Right lobe of liver (tissue), 6 donors: ENCODE data around the gene TLX1. TPM values are rescaled to one million over a fixed set of nuclear protein-coding genes. Genes with fewer than 3 reads are reported as not detected.

Source experiments
- ATAC-seq, 4 donors: fragments of 200-7000 bp; cut with Tn5 transposase; one replicate each; pipeline ENCODE4 v1.9.1; 2020; ENCODE audit warnings: mild to moderate bottlenecking in 4 of 4, moderate library complexity in 4 of 4
- DNase-seq, 3 donors: peaks; one replicate each; pipeline ENCODE4 v3.0.0-alpha.2; 2020
- H3K27ac ChIP-seq, 3 donors: fragments of 200-600 bp; one replicate each; pipeline ENCODE4 v1.8.0; 2022
- H3K27me3 ChIP-seq, 2 donors: fragments of 200-600 bp; one replicate each; pipeline ENCODE4 v1.8.0; 2022
- H3K36me3 ChIP-seq, 4 donors: fragments of 200-600 bp; sonication (generic) in 1 of 4; one replicate each; pipeline versions ENCODE4 v1.5.1 to v1.8.0; 2017 to 2022; ENCODE audit warnings: control low read depth in 1 of 4
- H3K4me1 ChIP-seq, 4 donors: fragments of 200-600 bp; sonication (generic) in 1 of 4; one replicate each; pipeline versions ENCODE4 v1.5.1 to v1.8.0; 2017 to 2022; ENCODE audit warnings: control low read depth in 1 of 4
- H3K4me3 ChIP-seq, 3 donors: fragments of 200-600 bp; one replicate each; pipeline ENCODE4 v1.8.0; 2022
- H3K9me3 ChIP-seq, 4 donors: fragments of 200-600 bp; sonication (generic) in 1 of 4; one replicate each; pipeline versions ENCODE4 v1.5.1 to v1.8.0; 2017 to 2022; ENCODE audit warnings: control low read depth in 1 of 4
- CTCF ChIP-seq, 4 donors: fragments of 200-600 bp in 3 of 4; fragments of 450-650 bp in 1 of 4; IDR thresholded peaks; one replicate each; pipeline versions ENCODE4 v1.5.1 to v1.8.0; 2016 to 2022; ENCODE audit warnings: antibody characterized with exemption in 4 of 4, mild to moderate bottlenecking in 2 of 4
- POLR2A ChIP-seq: fragments of 450-650 bp; IDR thresholded peaks from one replicate; pipeline ENCODE4 v1.6.1; 2017; ENCODE audit warnings: antibody characterized with exemption, mild to moderate bottlenecking
- WGBS: methylation state at CpG from one replicate; pipeline ENCODE4 v1.1.6; 2018; ENCODE audit warnings: low coverage, low lambda C conversion rate; ENCODE audit not compliant: insufficient coverage; ENCODE audit errors: missing lambda C conversion rate; 5-methylcytosine and 5-hydroxymethylcytosine counted together
- intact Hi-C, 2 donors: fragments of 100-400 bp; cut with DNase I; formaldehyde crosslinking; loops; one replicate each; pipeline versions ENCODE4 v1.11.2 to v1.14.1; 2022
- total RNA-seq, 6 experiments: library from RNA; depleted of rRNA in 2 of 6; stranded (reverse); fragments of >200 nt in 2 of 6; fragmentation: NEBNext Ultra II Directional in 3 of 6; extraction: Animal tissue kit (Norgen Biotek cat#: 25700) in 3 of 6; gene quantifications; one replicate each; pipeline versions ENCODE4 v1.1.0 to v1.2.4, GENCODE V29; 2016 to 2023
- donor health status: DM: no; HTN: yes; CAD: no.
- donor health status: DM: no; HTN: no; CAD: no.
- donor health status: DM: no; HTN: no; CAD: no.
- donor health status: DM: no; HTN: yes; CAD: no.
- donor health status: DM: no; HTN: yes; CAD: no.

TLX1 gene
- total RNA-seq, 6 experiments from 2014 or later, result 0.12 to 0.60 (median 0.27) TPM

DNA sequence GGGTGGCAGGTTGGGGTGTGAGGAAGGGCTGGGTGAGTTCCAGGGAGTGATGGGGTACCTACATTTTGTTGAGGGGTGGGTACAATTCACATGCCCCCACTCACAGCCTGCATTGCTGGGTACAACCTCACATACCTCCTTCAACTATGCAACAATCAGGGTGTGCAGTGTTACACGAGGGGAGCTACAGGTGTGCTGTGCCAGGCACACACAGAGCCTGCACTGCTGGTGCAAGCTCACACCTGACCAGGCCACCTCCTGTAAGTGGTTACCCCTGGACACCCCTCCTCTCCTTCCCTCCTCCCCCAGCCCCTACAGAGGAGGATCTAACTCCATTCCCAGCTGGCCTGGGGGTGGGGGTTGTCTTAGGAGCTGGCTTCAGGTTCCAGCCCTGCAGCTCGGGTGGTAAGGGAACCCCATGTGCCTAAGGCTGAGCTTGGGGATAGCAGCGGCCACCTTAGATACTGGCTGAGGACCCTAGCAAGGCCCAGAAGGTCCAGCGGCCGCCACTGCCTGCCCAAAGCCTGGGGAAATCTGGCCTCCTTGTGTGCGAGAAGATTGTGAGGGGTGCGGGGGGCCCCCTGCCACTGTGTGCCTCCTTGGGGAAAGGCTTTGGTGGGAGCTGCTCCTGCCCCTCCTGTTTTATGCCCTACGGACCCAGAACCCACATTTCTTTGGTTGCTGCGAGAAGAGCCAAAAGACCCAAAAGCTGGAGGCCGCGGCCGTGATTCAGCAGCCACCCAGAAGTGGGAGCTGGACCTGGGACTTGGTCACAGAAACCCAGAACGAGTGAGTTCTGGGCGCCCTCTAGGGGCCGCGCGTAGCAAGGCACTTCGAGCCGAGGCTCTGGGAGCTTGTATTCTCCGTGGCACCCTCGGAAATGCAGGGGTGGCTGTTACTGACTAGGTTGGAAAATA, 10.8 kb downstream of the TLX1 start:
- DNase-seq (peak; percentile 80 to 84 (median 84)), ATAC-seq (peak; percentile 92 to 98 (median 96))
- WGBS, result 9% methylated on average over 15 of the region's 21 CpGs
- intact Hi-C loops, result loop anchor here (5.0 kb wide), 1 partner anchor 45 kb away; no protein-coding TSS in a partner anchor
- H3K4me1 ChIP-seq, result peaks cover 0 to 4% (median 0%) of the 10 kb centered on the region in 4 donors
- H3K27ac ChIP-seq, result no peak overlapping the region
- no peaks in the 10 kb centered on the region for H3K36me3 ChIP-seq
- no peaks in the 10 kb centered on the region for H3K9me3 ChIP-seq
- H3K4me3 ChIP-seq, result no peak overlapping the region
- no peak for TF ChIP-seq POLR2A
- peak; percentile 94 to 98 (median 97) for TF ChIP-seq CTCF (IDR thresholded peaks at IDR 0.05)
- peaks cover 9 to 38% of the 10 kb centered on the region in 2 donors for H3K27me3 ChIP-seq

DNA sequence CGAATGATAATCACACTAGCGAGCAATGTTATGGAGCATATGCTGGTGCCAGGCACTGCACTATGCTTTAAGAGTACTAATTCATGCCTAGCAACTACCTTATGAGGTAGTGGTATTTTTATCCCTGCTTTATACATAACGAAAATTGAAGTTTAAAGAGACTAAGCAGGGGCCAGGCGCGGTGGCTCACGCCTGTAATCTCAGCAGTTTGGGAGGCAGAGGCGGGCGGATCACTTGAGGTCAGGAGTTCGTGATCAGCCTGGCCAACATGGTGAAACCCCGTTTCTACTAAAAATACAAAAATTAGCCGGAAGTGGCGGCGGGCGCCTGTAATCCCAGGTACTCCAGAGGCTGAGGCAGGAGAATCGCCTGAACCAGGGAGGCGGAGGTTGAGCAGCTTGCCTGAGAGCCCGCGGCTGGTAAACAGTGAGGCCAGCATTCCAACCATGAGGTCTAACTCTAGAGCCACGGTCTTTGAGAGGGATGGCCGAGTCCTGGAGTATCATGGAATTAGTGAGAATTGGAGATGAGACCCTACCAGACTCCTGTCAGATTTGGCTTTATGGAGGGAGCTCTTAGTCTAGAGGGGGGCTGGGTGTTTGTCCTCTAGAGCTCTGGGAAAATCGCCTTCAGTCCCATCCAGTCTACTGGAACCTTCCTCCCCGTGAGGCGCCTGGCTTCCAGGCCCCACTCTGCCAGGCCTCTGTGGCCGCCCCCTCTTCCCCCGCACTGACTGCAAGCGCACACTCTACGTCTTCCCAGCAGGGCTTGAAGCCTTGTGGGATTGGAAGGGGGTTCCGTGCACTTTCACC, 11.6 kb downstream of the TLX1 start:
- Histone ChIP-seq H3K27ac (no peak overlapping the region), H3K36me3 (no peaks in the 10 kb centered on the region), H3K4me3 (no peak overlapping the region), H3K9me3 (no peaks in the 10 kb centered on the region), H3K27me3 (peaks cover 9 to 38% of the 10 kb centered on the region in 2 donors), H3K4me1 (peaks cover 0 to 4% (median 0%) of the 10 kb centered on the region in 4 donors)
- 19% methylated on average over 19 of the region's 28 CpGs for WGBS
- intact Hi-C loops, result loop anchor here (5.0 kb wide), 1 partner anchor 45 kb away; no protein-coding TSS in a partner anchor
- ATAC-seq (peak in 1 of 4 donors; percentile 3), DNase-seq (no peak)
- TF ChIP-seq CTCF (IDR thresholded peaks at IDR 0.05), result no peak
- TF ChIP-seq POLR2A, result no peak

DNA sequence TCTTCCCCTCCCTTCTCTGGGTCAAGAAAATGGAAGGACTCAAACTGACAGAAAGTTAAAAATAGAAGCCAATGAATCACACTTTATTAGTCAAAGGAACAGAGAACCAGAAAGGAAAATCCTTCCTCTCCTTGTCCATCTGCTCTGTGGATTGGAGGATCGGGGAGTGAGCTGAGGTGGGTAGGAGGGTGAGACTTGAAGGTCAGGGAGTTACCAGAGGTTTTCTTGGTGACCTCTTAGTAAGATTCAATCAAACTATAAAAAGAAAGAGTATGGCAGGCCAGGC, 12.2 kb downstream of the TLX1 start:
- intact Hi-C loops, result loop anchor here (5.0 kb wide), 1 partner anchor 46 kb away; no protein-coding TSS in a partner anchor
- WGBS, result 46% methylated on average over 1 of the region's 1 CpG
- no peak overlapping the region for H3K27ac ChIP-seq
- peaks cover 0 to 4% (median 0%) of the 10 kb centered on the region in 4 donors for H3K4me1 ChIP-seq
- no peak overlapping the region for H3K4me3 ChIP-seq
- no peaks in the 10 kb centered on the region for H3K9me3 ChIP-seq
- peaks cover 9 to 38% of the 10 kb centered on the region in 2 donors for H3K27me3 ChIP-seq
- H3K36me3 ChIP-seq, result no peaks in the 10 kb centered on the region
- TF ChIP-seq POLR2A (no peak), CTCF (IDR thresholded peaks at IDR 0.05) (no peak)
- DNase-seq (no peak), ATAC-seq (no peak)

GRCh38 chr10:101144053-101144452, 13.0 kb downstream of the TLX1 start:
- DNase-seq (no peak), ATAC-seq (no peak)
- H3K27ac ChIP-seq, result no peak overlapping the region
- TF ChIP-seq CTCF (IDR thresholded peaks at IDR 0.05) (no peak), POLR2A (no peak)
- H3K36me3 ChIP-seq, result no peaks in the 10 kb centered on the region
- H3K27me3 ChIP-seq, result peaks cover 8 to 41% of the 10 kb centered on the region in 2 donors
- intact Hi-C loops, result loop anchor here (5.0 kb wide), 1 partner anchor 47 kb away; no protein-coding TSS in a partner anchor
- peaks cover 0 to 4% (median 0%) of the 10 kb centered on the region in 4 donors for H3K4me1 ChIP-seq
- no peaks in the 10 kb centered on the region for H3K9me3 ChIP-seq
- H3K4me3 ChIP-seq, result no peak overlapping the region
